PC-3 (cell line): Measurements from ENCODE around the gene KIAA1549. TPM values are rescaled to one million over a fixed set of nuclear protein-coding genes. Genes with fewer than 3 reads are reported as not detected.
A peak's percentile ranks its signal among the peaks of the same experiment; 100 is the strongest.

Experiments used
- ATAC-seq: fragments of 200-7000 bp; cut with Tn5 transposase; 2 replicates; pipeline ENCODE4 v1.9.1; 2020; ENCODE audit warnings: mild to moderate bottlenecking, moderate library complexity
- BruUV-seq: library from RNA; stranded (reverse); fragments of 400-500 nt; replicated peaks from 2 replicates; lab custom pipeline; 2021; lab: Mats Ljungman, UMichigan
- CTCF ChIA-PET: fragments of 300-600 bp; sonication (Branson Sonifier 250); formaldehyde crosslinking; loops from one replicate; lab custom pipeline; 2022; ENCODE audit warnings: antibody characterized with exemption; lab: Charles Lee
- POLR2A ChIA-PET: fragments of 300-600 bp; sonication (Branson Sonifier 250); formaldehyde crosslinking; loops from one replicate; lab custom pipeline; 2022; ENCODE audit warnings: antibody characterized with exemption; ENCODE audit not compliant: unreplicated experiment; lab: Charles Lee
- DNase-seq: peaks from one replicate; pipeline ENCODE4 v3.0.0-alpha.2; 2015
- H2AFZ ChIP-seq: fragments of 300-600 bp; sonication (generic); 2 replicates; pipeline ENCODE4 v1.6.0; 2016; ENCODE audit warnings: antibody characterized with exemption, low read length
- H3F3A ChIP-seq: fragments of 300-600 bp; sonication (generic); one replicate; pipeline ENCODE4 v1.6.0; 2017; ENCODE audit warnings: antibody characterized with exemption, low read length, control low read depth, mild to moderate bottlenecking; ENCODE audit not compliant: unreplicated experiment
- H3K27ac ChIP-seq: fragments of 300-600 bp; sonication (generic); 2 replicates; pipeline ENCODE4 v1.5.1; 2016; ENCODE audit warnings: mild to moderate bottlenecking, low read length
- H3K27me3 ChIP-seq: fragments of 300-600 bp; sonication (generic); 2 replicates; pipeline ENCODE4 v1.6.1; 2016; ENCODE audit warnings: low read length, mixed read lengths
- H3K36me3 ChIP-seq: fragments of 300-600 bp; sonication (generic); 2 replicates; pipeline ENCODE4 v1.6.1; 2016; ENCODE audit warnings: low read depth, mixed run types, low read length, mixed read lengths
- H3K4me1 ChIP-seq: fragments of 300-600 bp; sonication (generic); 2 replicates; pipeline ENCODE4 v1.5.1; 2016; ENCODE audit warnings: low read length; ENCODE audit not compliant: insufficient read depth
- H3K4me2 ChIP-seq: fragments of 300-600 bp; sonication (generic); 2 replicates; pipeline ENCODE4 v1.6.0; 2016; ENCODE audit warnings: low read length
- H3K4me3 ChIP-seq: fragments of 300-600 bp; sonication (generic); 2 replicates; pipeline ENCODE4 v1.5.1; 2016; ENCODE audit warnings: mild to moderate bottlenecking, low read length, mixed read lengths
- H3K79me2 ChIP-seq: fragments of 300-600 bp; sonication (generic); 2 replicates; pipeline ENCODE4 v1.6.1; 2017; ENCODE audit warnings: low read length, mixed read lengths
- H3K9ac ChIP-seq: fragments of 300-600 bp; sonication (generic); 2 replicates; pipeline ENCODE4 v1.6.0; 2016; ENCODE audit warnings: mild to moderate bottlenecking, low read length
- H3K9me2 ChIP-seq: fragments of 300-600 bp; sonication (generic); replicated peaks from 2 replicates; pipeline ENCODE4 v1.6.1; 2016; ENCODE audit warnings: mixed run types, low read length, mixed read lengths
- H3K9me3 ChIP-seq: fragments of 300-600 bp; sonication (generic); 2 replicates; pipeline ENCODE4 v1.6.1; 2016; ENCODE audit warnings: low read length, mixed read lengths
- H4K20me1 ChIP-seq: fragments of 300-600 bp; sonication (generic); 2 replicates; pipeline ENCODE4 v1.6.1; 2016; ENCODE audit warnings: low read length, mixed read lengths
- EZH2 ChIP-seq: fragments of 300-600 bp; sonication (generic); IDR thresholded peaks from one replicate; pipeline ENCODE4 v1.6.1; 2017; ENCODE audit warnings: antibody characterized with exemption, mild to moderate bottlenecking, low read length; ENCODE audit not compliant: unreplicated experiment
- EZH2phosphoT487 ChIP-seq: fragments of 300-600 bp; sonication (generic); IDR thresholded peaks from 2 replicates; pipeline ENCODE4 v1.6.1; 2018; ENCODE audit warnings: mild to moderate bottlenecking, antibody characterized with exemption, low read length, borderline replicate concordance
- intact Hi-C: fragments of 100-400 bp; cut with micrococcal nuclease; formaldehyde crosslinking; loops from 2 replicates; pipeline ENCODE4 v1.9.0; 2023
- total RNA-seq: library from RNA; depleted of rRNA; stranded (reverse); fragments of >200 nt; gene quantifications from 2 replicates; pipeline ENCODE4 v1.2.3, GENCODE V29; 2014
- TF ChIP-seq, protein P1 (sequence below): fragments of 300-600 bp; sonication (generic); conservative IDR thresholded peaks from 2 replicates; pipeline ENCODE4 v1.5.1; 2017; ENCODE audit warnings: antibody characterized with exemption, low read depth, mild to moderate bottlenecking, low read length

The KIAA1549 gene
- total RNA-seq, 1 experiment from 2014 or later: 8.2 TPM

DNA sequence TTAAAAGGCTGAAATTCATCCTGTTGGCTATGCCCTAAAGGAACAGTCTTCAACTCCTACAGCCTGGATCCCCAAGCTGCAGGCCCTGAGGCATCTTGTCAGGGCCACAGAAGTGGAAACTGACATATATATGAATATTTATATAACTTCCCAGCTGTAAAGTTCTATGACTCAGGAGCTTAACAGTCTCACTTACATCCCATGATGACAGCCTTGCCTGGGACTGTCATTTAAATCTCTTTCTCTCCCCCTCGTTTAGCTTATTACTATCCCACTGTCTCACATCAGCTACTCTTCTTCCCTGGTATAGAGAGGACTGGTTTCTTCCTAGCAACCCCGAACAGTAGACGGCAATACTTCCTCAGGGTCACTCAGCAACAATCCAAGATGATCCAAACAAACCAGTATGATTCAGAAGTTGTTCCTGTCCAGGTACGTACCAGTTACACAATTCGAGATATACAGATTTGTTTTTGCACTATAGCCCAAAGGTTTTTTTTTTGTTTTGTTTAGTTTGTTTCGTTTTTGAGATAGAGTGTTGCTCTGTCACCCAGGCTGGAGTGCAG, 22.7 kb downstream of the KIAA1549 start:
- POLR2A ChIA-PET: interaction anchor here (1.0 kb wide), 1 partner anchor 20 kb away, joined by 3 read pairs; no protein-coding TSS in a partner anchor
- Histone ChIP-seq H3K27me3 (no peaks in the 10 kb centered on the region), H3K9ac (peak overlapping the region; percentile 33), H3K4me1 (peaks cover 21% of the 10 kb centered on the region), H3K36me3 (no peaks in the 10 kb centered on the region), H4K20me1 (no peaks in the 10 kb centered on the region), H3K9me2 (no peaks in the 10 kb centered on the region), H3F3A (no peaks in the 10 kb centered on the region), H3K79me2 (peaks cover 86% of the 10 kb centered on the region), H3K4me3 (peak overlapping the region; percentile 41; the same call in 1 of the 2 replicates), H3K4me2 (peak overlapping the region; percentile 50), H3K9me3 (no peaks in the 10 kb centered on the region), H3K27ac (peak overlapping the region; percentile 76), H2AFZ (no peak overlapping the region)
- no peak for TF ChIP-seq EZH2phosphoT487
- TF ChIP-seq EZH2: no peak
- TF ChIP-seq, protein P1, sequence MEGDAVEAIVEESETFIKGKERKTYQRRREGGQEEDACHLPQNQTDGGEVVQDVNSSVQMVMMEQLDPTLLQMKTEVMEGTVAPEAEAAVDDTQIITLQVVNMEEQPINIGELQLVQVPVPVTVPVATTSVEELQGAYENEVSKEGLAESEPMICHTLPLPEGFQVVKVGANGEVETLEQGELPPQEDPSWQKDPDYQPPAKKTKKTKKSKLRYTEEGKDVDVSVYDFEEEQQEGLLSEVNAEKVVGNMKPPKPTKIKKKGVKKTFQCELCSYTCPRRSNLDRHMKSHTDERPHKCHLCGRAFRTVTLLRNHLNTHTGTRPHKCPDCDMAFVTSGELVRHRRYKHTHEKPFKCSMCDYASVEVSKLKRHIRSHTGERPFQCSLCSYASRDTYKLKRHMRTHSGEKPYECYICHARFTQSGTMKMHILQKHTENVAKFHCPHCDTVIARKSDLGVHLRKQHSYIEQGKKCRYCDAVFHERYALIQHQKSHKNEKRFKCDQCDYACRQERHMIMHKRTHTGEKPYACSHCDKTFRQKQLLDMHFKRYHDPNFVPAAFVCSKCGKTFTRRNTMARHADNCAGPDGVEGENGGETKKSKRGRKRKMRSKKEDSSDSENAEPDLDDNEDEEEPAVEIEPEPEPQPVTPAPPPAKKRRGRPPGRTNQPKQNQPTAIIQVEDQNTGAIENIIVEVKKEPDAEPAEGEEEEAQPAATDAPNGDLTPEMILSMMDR: no peak
- DNase-seq: peak; percentile 79
- TSS peak; percentile 14 for BruUV-seq
- ATAC-seq: peak; percentile 72
- intact Hi-C loops: loop anchor here (2.0 kb wide), 1 partner anchor 20 kb away; no protein-coding TSS in a partner anchor
- CTCF ChIA-PET: interaction anchor here (0.6 kb wide), 1 partner anchor 72 kb away, joined by 3 read pairs; no protein-coding TSS in a partner anchor

DNA sequence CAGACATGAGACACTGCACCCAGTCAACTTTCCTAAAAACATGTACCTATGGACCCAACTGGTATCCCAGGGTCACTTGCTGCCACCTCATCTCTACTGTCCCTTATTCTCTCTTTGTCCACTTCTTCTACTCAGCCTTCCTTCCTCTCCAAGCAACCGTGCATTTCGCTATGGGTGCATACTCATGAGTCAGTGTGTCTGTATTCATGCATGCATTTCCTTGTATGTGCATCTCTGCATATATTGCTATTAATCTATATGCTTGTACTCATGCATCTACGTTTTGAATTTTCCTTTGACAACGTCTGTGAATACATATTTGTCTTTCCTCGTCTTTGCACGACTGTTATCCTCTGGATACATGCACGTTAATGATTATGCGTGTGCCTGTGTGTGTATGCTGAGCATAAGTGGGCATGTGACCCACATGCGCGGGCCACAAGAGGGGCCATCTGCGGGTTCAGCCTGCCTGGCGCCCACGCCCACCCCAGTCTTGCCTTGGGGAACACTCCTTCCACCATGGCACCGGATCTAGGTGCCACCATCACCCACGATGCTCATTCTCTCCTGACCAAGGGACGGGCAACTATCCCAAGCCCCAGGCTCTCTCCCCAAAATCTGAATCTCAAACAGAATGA, 23.3 kb downstream of the KIAA1549 start:
- peak overlapping the region; percentile 33 for H3K9ac ChIP-seq
- intact Hi-C loops: loop anchor here (2.0 kb wide), 1 partner anchor 21 kb away; no protein-coding TSS in a partner anchor
- H4K20me1 ChIP-seq: no peaks in the 10 kb centered on the region
- H3K27ac ChIP-seq: peak overlapping the region; percentile 76
- H2AFZ ChIP-seq: no peak overlapping the region
- no peaks in the 10 kb centered on the region for H3K36me3 ChIP-seq
- DNase-seq (no peak), ATAC-seq (no peak)
- TF ChIP-seq, protein P1: no peak
- TF ChIP-seq EZH2phosphoT487: no peak
- no peak for TF ChIP-seq EZH2
- H3F3A ChIP-seq: no peaks in the 10 kb centered on the region
- ChIA-PET POLR2A (interaction anchor here (1.0 kb wide), 1 partner anchor 21 kb away, joined by 3 read pairs; no protein-coding TSS in a partner anchor), CTCF (interaction anchor here (0.6 kb wide), 1 partner anchor 71 kb away, joined by 3 read pairs; no protein-coding TSS in a partner anchor)
- peaks cover 84% of the 10 kb centered on the region for H3K79me2 ChIP-seq
- peaks cover 21% of the 10 kb centered on the region for H3K4me1 ChIP-seq
- H3K4me3 ChIP-seq: no peak overlapping the region
- H3K4me2 ChIP-seq: peak overlapping the region; percentile 50
- H3K9me3 ChIP-seq: no peaks in the 10 kb centered on the region
- no peaks in the 10 kb centered on the region for H3K27me3 ChIP-seq
- H3K9me2 ChIP-seq: no peaks in the 10 kb centered on the region
- no TSS peak for BruUV-seq
